Peyer's patch (tissue), 4 donors: Measurements from ENCODE around the gene PDE11A.

ENCODE experiments used
- POLR2A ChIP-seq, 2 donors: fragments of 450-650 bp; IDR thresholded peaks; one replicate each; pipeline ENCODE4 v1.5.1; 2017; ENCODE audit warnings: antibody characterized with exemption in 2 of 2, mild to moderate bottlenecking in 2 of 2, moderate library complexity in 2 of 2
- TF ChIP-seq, protein P1 (sequence below), 6 experiments: fragments of 450-650 bp in 4 of 6; fragments of 200-600 bp in 2 of 6; sonication (generic) in 1 of 6; IDR thresholded peaks; one replicate each; pipeline ENCODE4 v1.5.1; 2017 to 2019; ENCODE audit warnings: antibody characterized with exemption in 6 of 6, mild to moderate bottlenecking in 3 of 6, moderate library complexity in 1 of 6

DNA sequence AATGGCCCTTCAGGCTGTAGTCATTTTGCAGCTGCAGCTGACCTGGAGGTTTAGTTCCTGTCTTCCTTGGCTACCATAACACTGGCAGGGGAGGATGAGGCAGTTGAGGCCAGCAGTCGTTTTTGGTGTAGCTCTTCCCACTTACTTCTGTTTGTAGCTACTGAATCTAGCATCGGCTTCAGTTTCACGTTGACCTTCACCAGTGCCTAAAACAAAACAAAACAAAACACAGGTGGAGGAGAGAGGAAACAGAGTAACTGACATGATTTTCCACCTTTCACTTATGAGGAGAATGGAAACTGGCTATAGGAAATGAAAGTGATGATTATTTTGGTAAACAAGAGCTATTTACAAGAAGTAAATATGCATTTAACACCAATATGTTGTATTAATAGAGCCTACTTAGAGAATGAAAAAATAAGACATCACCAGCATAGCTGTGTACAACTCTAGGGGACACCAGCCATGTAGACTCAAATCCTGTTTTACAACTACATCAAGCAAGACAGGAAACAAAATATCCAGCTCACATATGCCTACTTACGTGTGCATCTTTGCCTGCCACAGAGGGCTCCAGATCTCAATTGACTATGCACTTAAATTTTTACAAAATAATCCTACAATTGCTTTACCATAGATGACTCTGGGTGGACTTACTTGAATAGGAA is 443.1 kb downstream of the PDE11A start:
- TF ChIP-seq, protein P1, sequence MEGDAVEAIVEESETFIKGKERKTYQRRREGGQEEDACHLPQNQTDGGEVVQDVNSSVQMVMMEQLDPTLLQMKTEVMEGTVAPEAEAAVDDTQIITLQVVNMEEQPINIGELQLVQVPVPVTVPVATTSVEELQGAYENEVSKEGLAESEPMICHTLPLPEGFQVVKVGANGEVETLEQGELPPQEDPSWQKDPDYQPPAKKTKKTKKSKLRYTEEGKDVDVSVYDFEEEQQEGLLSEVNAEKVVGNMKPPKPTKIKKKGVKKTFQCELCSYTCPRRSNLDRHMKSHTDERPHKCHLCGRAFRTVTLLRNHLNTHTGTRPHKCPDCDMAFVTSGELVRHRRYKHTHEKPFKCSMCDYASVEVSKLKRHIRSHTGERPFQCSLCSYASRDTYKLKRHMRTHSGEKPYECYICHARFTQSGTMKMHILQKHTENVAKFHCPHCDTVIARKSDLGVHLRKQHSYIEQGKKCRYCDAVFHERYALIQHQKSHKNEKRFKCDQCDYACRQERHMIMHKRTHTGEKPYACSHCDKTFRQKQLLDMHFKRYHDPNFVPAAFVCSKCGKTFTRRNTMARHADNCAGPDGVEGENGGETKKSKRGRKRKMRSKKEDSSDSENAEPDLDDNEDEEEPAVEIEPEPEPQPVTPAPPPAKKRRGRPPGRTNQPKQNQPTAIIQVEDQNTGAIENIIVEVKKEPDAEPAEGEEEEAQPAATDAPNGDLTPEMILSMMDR (IDR thresholded peaks at IDR 0.05): no peak
- no peak for TF ChIP-seq POLR2A (IDR thresholded peaks at IDR 0.05)
